Esophagus muscularis mucosa (tissue), 4 donors: Measurements from ENCODE around the gene ACER3. TPM values are rescaled to one million over a fixed set of nuclear protein-coding genes. Genes with fewer than 3 reads are reported as not detected.

Source experiments
- DNase-seq: peaks from one replicate; pipeline ENCODE4 v3.0.0-alpha.2; 2017; ENCODE audit errors: extremely low spot score
- H3K27ac ChIP-seq, 4 donors: fragments of 200-600 bp; sonication (generic); replicated peaks in 1 of 4; 1 replicate in 3 of 4; 2 replicates in 1 of 4; pipeline ENCODE4 v1.5.1; 2016 to 2019; ENCODE audit warnings: mild to moderate bottlenecking in 1 of 4
- H3K27me3 ChIP-seq, 4 donors: fragments of 200-600 bp; sonication (generic); one replicate each; pipeline versions ENCODE4 v1.5.1 to v1.6.0; 2016 to 2019
- H3K36me3 ChIP-seq, 4 donors: fragments of 200-600 bp; sonication (generic); one replicate each; pipeline ENCODE4 v1.5.1; 2016 to 2019
- H3K4me1 ChIP-seq, 4 donors: fragments of 200-600 bp; sonication (generic); one replicate each; pipeline ENCODE4 v1.5.1; 2016 to 2019
- H3K4me3 ChIP-seq, 4 donors: fragments of 200-600 bp; sonication (generic); 1 replicate in 2 of 4; 2 replicates in 2 of 4; pipeline ENCODE4 v1.5.1; 2016 to 2019; ENCODE audit warnings: mild to moderate bottlenecking in 4 of 4, moderate library complexity in 1 of 4
- H3K9me3 ChIP-seq, 4 donors: fragments of 200-600 bp; sonication (generic); 1 replicate in 3 of 4; 2 replicates in 1 of 4; pipeline ENCODE4 v1.5.1; 2016 to 2019
- CTCF ChIP-seq, 3 experiments: fragments of 200-600 bp in 2 of 3; fragments of 450-650 bp in 1 of 3; sonication (generic) in 2 of 3; IDR thresholded peaks; one replicate each; pipeline ENCODE4 v1.5.1; 2017 to 2019; ENCODE audit warnings: antibody characterized with exemption in 3 of 3, mild to moderate bottlenecking in 2 of 3, moderate library complexity in 1 of 3
- EP300 ChIP-seq: sonication (generic); formaldehyde crosslinking; IDR thresholded peaks from one replicate; pipeline ENCODE4 v1.6.1; 2017; ENCODE audit warnings: antibody characterized with exemption
- POLR2A ChIP-seq: fragments of 450-650 bp; IDR thresholded peaks from one replicate; pipeline ENCODE4 v1.6.1; 2017; ENCODE audit warnings: antibody characterized with exemption, moderate library complexity, mild to moderate bottlenecking, low read depth
- POLR2AphosphoS5 ChIP-seq, 2 donors: sonication (generic); formaldehyde crosslinking; IDR thresholded peaks; one replicate each; pipeline ENCODE4 v1.6.1; 2017; ENCODE audit warnings: antibody characterized with exemption in 2 of 2
- WGBS: methylation state at CpG from one replicate; pipeline ENCODE4 v1.1.5; 2018; 5-methylcytosine and 5-hydroxymethylcytosine counted together
- intact Hi-C: fragments of 100-400 bp; cut with DNase I; formaldehyde crosslinking; loops from one replicate; pipeline ENCODE4 v1.15.1; 2023
- total RNA-seq, 4 donors: library from RNA; depleted of rRNA; stranded (reverse); fragments of >200 nt; gene quantifications; one replicate each; pipeline versions ENCODE4 v1.1.0 to v1.2.1, GENCODE V29; 2016

The ACER3 gene
- total RNA-seq, 4 donors from 2014 or later: 10.5 to 12.8 (median 11.2) TPM

- 100% methylated on average over 5 of the region's 8 CpGs for WGBS
- H3K4me3 ChIP-seq: no peak overlapping the region
- H3K9me3 ChIP-seq: no peaks in the 10 kb centered on the region
- H3K36me3 ChIP-seq: peaks cover 0 to 12% (median 6%) of the 10 kb centered on the region in 4 donors
- no peak for DNase-seq
- H3K27me3 ChIP-seq: no peaks in the 10 kb centered on the region
- intact Hi-C loops: no loop called here
- TF ChIP-seq CTCF (IDR thresholded peaks at IDR 0.05) (no peak), EP300 (no peak), POLR2A (no peak), POLR2AphosphoS5 (IDR thresholded peaks at IDR 0.05) (no peak)
- no peak overlapping the region for H3K27ac ChIP-seq
- peaks cover 0 to 10% (median 5%) of the 10 kb centered on the region in 4 donors for H3K4me1 ChIP-seq
Observed at GRCh38 chr11:76977791-76978190, 117.1 kb downstream of the ACER3 start.

DNA sequence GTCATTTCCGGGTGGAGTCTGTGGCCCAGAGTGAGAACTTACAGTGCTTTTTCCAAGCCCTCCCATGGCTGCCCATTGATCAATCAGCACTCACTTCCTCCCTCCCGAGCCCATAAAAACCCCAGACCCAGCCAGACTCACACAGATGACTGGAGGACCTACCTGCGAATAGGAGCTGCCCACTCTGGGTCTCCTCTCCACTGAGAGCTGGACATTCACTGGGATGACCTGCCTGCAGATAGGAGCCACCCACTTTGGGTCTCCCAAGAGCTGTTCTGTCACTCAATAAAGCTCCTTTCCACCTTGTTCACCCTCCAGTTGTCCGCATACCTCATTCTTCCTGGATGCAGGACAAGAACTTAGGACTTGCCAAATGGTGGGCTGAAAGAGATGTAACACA lies 117.5 kb downstream of the ACER3 start:
- no peaks in the 10 kb centered on the region for H3K27me3 ChIP-seq
- no peak overlapping the region for H3K4me3 ChIP-seq
- 100% methylated on average over 3 of the region's 4 CpGs for WGBS
- H3K36me3 ChIP-seq: peaks cover 0 to 12% (median 4%) of the 10 kb centered on the region in 4 donors
- peaks cover 0 to 10% (median 5%) of the 10 kb centered on the region in 4 donors for H3K4me1 ChIP-seq
- no peak for TF ChIP-seq CTCF (IDR thresholded peaks at IDR 0.05)
- TF ChIP-seq POLR2A: no peak
- no peak for TF ChIP-seq POLR2AphosphoS5 (IDR thresholded peaks at IDR 0.05)
- no peak for TF ChIP-seq EP300
- intact Hi-C loops: no loop called here
- no peak for DNase-seq
- no peaks in the 10 kb centered on the region for H3K9me3 ChIP-seq
- no peak overlapping the region for H3K27ac ChIP-seq

DNA sequence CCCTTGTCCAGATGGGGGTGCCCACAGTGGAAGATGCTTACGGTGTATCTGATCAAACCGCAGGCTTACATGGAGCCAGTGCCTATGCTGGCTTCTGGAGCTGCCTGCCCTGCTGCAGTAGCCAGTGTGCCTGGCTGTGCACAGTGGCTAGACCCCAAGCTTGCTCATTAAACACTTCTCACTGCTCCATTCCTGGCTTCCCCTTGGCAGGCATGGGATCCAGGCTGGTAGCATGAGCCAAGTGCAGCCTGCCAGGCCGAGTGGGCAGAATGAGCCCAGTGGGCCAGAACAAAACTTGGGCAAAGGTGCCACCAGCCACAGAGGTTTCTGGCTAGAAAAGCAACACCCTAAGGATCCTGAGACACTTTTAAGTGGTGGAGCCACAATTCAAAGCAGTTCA lies 118.1 kb downstream of the ACER3 start:
- H3K27me3 ChIP-seq: no peaks in the 10 kb centered on the region
- peaks cover 0 to 10% (median 5%) of the 10 kb centered on the region in 4 donors for H3K4me1 ChIP-seq
- no peak overlapping the region for H3K27ac ChIP-seq
- H3K4me3 ChIP-seq: no peak overlapping the region
- intact Hi-C loops: no loop called here
- TF ChIP-seq CTCF (IDR thresholded peaks at IDR 0.05): no peak
- TF ChIP-seq EP300: no peak
- no peak for TF ChIP-seq POLR2AphosphoS5 (IDR thresholded peaks at IDR 0.05)
- no peak for TF ChIP-seq POLR2A
- 57% methylated on average over 1 of the region's 3 CpGs for WGBS
- H3K36me3 ChIP-seq: peaks cover 0 to 12% (median 3%) of the 10 kb centered on the region in 4 donors
- no peaks in the 10 kb centered on the region for H3K9me3 ChIP-seq
- no peak for DNase-seq

- no peaks in the 10 kb centered on the region for H3K27me3 ChIP-seq
- intact Hi-C loops: no loop called here
- H3K4me3 ChIP-seq: no peak overlapping the region
- H3K27ac ChIP-seq: no peak overlapping the region
- DNase-seq: no peak
- TF ChIP-seq POLR2A: no peak
- TF ChIP-seq EP300: no peak
- no peak for TF ChIP-seq CTCF (IDR thresholded peaks at IDR 0.05)
- no peak for TF ChIP-seq POLR2AphosphoS5 (IDR thresholded peaks at IDR 0.05)
- H3K9me3 ChIP-seq: no peaks in the 10 kb centered on the region
- peaks cover 0 to 12% (median 3%) of the 10 kb centered on the region in 4 donors for H3K36me3 ChIP-seq
- H3K4me1 ChIP-seq: peaks cover 0 to 10% (median 5%) of the 10 kb centered on the region in 4 donors
Observed at GRCh38 chr11:76980196-76980595, 119.5 kb downstream of the ACER3 start.

DNA sequence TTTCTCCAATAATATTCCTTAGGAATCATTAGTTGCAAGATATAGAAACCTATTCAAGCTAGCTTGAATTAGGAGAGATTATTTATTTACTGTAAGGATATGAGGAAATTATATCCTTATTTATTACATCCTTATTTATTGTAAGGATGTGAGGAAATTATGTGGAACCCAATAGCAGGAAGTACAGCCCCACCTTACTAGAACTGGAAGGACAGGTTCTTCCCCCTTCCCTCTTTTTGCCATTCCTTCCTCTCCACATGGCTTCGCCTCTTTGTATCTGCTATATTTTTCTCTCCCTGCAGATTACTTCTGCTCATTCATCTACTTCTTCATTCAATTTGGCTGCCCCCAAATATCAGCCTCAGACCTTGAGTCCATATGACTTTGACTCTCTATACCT lies 124.0 kb downstream of the ACER3 start:
- H3K9me3 ChIP-seq: no peaks in the 10 kb centered on the region
- WGBS: 97% methylated on average over 1 of the region's 1 CpG
- peaks cover 0 to 23% (median 4%) of the 10 kb centered on the region in 4 donors for H3K36me3 ChIP-seq
- DNase-seq: no peak
- H3K27me3 ChIP-seq: no peaks in the 10 kb centered on the region
- TF ChIP-seq POLR2A (no peak), CTCF (IDR thresholded peaks at IDR 0.05) (no peak), EP300 (no peak), POLR2AphosphoS5 (IDR thresholded peaks at IDR 0.05) (no peak)
- H3K27ac ChIP-seq: no peak overlapping the region
- intact Hi-C loops: no loop called here
- H3K4me3 ChIP-seq: no peak overlapping the region
- H3K4me1 ChIP-seq: no peaks in the 10 kb centered on the region
